ENCODE measurements around the gene TEX13C. TPM values are rescaled to one million over a fixed set of nuclear protein-coding genes. Genes with fewer than 3 reads are reported as not detected.

The TEX13C gene
- total RNA-seq, 1 experiment from 2014 or later = 0.24 TPM

DNA sequence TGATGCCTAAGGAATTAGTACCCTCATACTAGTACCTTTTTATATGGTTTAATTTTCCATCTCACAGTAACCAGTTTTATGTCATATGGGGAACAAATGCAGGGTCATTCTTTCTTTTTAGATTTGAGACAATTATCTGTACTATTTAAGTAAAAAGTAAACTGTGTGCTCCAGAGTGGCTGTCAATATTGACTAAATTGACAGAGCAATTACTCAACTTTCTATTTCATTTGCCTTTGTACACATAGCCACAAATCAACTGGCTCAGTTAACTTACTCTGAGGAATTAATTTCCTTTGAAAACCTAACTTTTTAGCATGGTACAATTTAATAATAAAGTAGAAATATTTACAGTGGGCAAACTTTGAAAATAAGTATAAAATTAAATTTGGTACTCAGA is 28.5 kb upstream of the TEX13C start:
- H2BK15ac ChIP-seq (ENCODE audit: low read depth, low read length) = no peak overlapping the region
- no peak overlapping the region for H3K27ac ChIP-seq (ENCODE audit: insufficient read length, low read depth, low read length)
- no peak overlapping the region for H3K14ac ChIP-seq (ENCODE audit: insufficient read depth, low read length)
- H3K4me2 ChIP-seq (ENCODE audit: insufficient read depth, insufficient read length, low read length) = no peak overlapping the region
- no peak for DNase-seq
- no peak overlapping the region for H4K91ac ChIP-seq (ENCODE audit: insufficient read length, low read depth, low read length)
- Mint-ChIP-seq H3K9me3 (peaks cover 3 to 7% of the 10 kb centered on the region in 2 experiments; a peak in 3 of 5 replicates), H3K27ac (no peak overlapping the region), H3K4me1 (peaks cover 6 to 7% of the 10 kb centered on the region in 2 experiments; a peak in 2 of 4 replicates), H3K4me3 (no peak overlapping the region), H3K36me3 (ENCODE audit: insufficient read depth in 1 of 3, low read depth in 3 of 3) (peaks cover 0 to 1% (median 0%) of the 10 kb centered on the region in 3 experiments; a peak in 1 of 7 replicates), H3K27me3 (ENCODE audit: low read depth) (no peaks in the 10 kb centered on the region; the same call in 1 of the 2 replicates)
- H2BK12ac ChIP-seq (ENCODE audit: insufficient read length, low read depth, low read length) = no peak overlapping the region
- H3T11ph ChIP-seq (ENCODE audit: low read length) = no peak overlapping the region
- no peak overlapping the region for H3K56ac ChIP-seq (ENCODE audit: insufficient read length, low read depth, low read length)
- no peaks in the 10 kb centered on the region for H3K79me1 ChIP-seq (ENCODE audit: insufficient read depth, low read depth, low read length, poor library complexity, severe bottlenecking)
- H3K4ac ChIP-seq (ENCODE audit: low read depth, low read length) = no peak overlapping the region
- no peaks in the 10 kb centered on the region for H4K20me1 ChIP-seq (ENCODE audit: control insufficient read depth, insufficient read depth, insufficient read length)
- no peak overlapping the region for H2AK5ac ChIP-seq (ENCODE audit: insufficient read length, low read length)
- H4K5ac ChIP-seq (ENCODE audit: insufficient read length, low read depth, low read length) = no peak overlapping the region
- H2BK120ac ChIP-seq (ENCODE audit: low read depth, low read length, poor library complexity, severe bottlenecking) = no peak overlapping the region
- no peak overlapping the region for H3K9ac ChIP-seq (ENCODE audit: extremely low read depth, insufficient read length, low read length)
- no peaks in the 10 kb centered on the region for H3K27me3 ChIP-seq (ENCODE audit: insufficient read depth, low read length)
- no peaks in the 10 kb centered on the region for H3K79me2 ChIP-seq (ENCODE audit: insufficient read depth, low read length)
- no peak overlapping the region for H2AFZ ChIP-seq (ENCODE audit: low read length)
- TF ChIP-seq, protein P1, sequence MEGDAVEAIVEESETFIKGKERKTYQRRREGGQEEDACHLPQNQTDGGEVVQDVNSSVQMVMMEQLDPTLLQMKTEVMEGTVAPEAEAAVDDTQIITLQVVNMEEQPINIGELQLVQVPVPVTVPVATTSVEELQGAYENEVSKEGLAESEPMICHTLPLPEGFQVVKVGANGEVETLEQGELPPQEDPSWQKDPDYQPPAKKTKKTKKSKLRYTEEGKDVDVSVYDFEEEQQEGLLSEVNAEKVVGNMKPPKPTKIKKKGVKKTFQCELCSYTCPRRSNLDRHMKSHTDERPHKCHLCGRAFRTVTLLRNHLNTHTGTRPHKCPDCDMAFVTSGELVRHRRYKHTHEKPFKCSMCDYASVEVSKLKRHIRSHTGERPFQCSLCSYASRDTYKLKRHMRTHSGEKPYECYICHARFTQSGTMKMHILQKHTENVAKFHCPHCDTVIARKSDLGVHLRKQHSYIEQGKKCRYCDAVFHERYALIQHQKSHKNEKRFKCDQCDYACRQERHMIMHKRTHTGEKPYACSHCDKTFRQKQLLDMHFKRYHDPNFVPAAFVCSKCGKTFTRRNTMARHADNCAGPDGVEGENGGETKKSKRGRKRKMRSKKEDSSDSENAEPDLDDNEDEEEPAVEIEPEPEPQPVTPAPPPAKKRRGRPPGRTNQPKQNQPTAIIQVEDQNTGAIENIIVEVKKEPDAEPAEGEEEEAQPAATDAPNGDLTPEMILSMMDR (conservative IDR thresholded peaks at IDR 0.05) = no peak
- H2BK20ac ChIP-seq (ENCODE audit: low read depth, low read length, poor library complexity, severe bottlenecking) = no peak overlapping the region
- no peaks in the 10 kb centered on the region for H3K23me2 ChIP-seq (ENCODE audit: insufficient read length, low read depth, low read length, poor library complexity, severe bottlenecking)
- no peaks in the 10 kb centered on the region for H3K9me3 ChIP-seq (ENCODE audit: control insufficient read depth, low read depth, low read length)
- H4K8ac ChIP-seq (replicated peaks; ENCODE audit: insufficient read length, low read depth, low read length) = no peak overlapping the region
- H2BK5ac ChIP-seq (ENCODE audit: insufficient read length, low read length) = no peak overlapping the region
- H3K4me1 ChIP-seq (ENCODE audit: insufficient read depth, low read length) = no peaks in the 10 kb centered on the region; the same call in 1 of the 2 replicates
- no peak overlapping the region for H3K23ac ChIP-seq (ENCODE audit: insufficient read length, low read depth, low read length)
- H3K18ac ChIP-seq (ENCODE audit: insufficient read length, low read depth, low read length) = no peak overlapping the region

Data from H9 (cell line).